BLaER1 treated with 17β-estradiol and CSF1 and Interleukin-3, amounts not matched to agents 10 nM and 100 nM (cell line): ENCODE results near the gene DAZL.
A peak's percentile ranks its signal among the peaks of the same experiment; 100 is the strongest.
"Not testable (repeated sequence)": the region's sequence is repeated elsewhere in the genome, so short reads cannot be mapped to it uniquely, and the experiment has no call there.

Experiments
- H3K27ac ChIP-seq, 11 experiments: shearing (Covaris generic); formaldehyde crosslinking; 2 replicates each; pipeline ENCODE4 v1.8.1; 2022
- H3K27me3 ChIP-seq, 11 experiments: shearing (Covaris generic); formaldehyde crosslinking; 2 replicates each; pipeline ENCODE4 v1.8.1; 2022
- H3K36me3 ChIP-seq, 11 experiments: shearing (Covaris generic); formaldehyde crosslinking; 2 replicates each; pipeline ENCODE4 v1.8.1; 2022
- H3K4me1 ChIP-seq, 10 experiments: shearing (Covaris generic); formaldehyde crosslinking; 2 replicates each; pipeline ENCODE4 v1.8.1; 2022
- H3K4me2 ChIP-seq, 11 experiments: shearing (Covaris generic); formaldehyde crosslinking; 2 replicates each; pipeline ENCODE4 v1.8.1; 2022
- H3K4me3 ChIP-seq, 10 experiments: shearing (Covaris generic); formaldehyde crosslinking; 2 replicates each; pipeline ENCODE4 v1.8.1; 2022
- H3K9ac ChIP-seq, 11 experiments: shearing (Covaris generic); formaldehyde crosslinking; 2 replicates each; pipeline ENCODE4 v1.8.1; 2022
- H3K9me3 ChIP-seq, 11 experiments: shearing (Covaris generic); formaldehyde crosslinking; replicated peaks in 1 of 11; 2 replicates each; pipeline ENCODE4 v1.8.1; 2022
- H4K20me1 ChIP-seq, 11 experiments: shearing (Covaris generic); formaldehyde crosslinking; 2 replicates each; pipeline ENCODE4 v1.8.1; 2022
- Cebpa-rat ChIP-seq, 11 experiments: shearing (Covaris generic); IDR thresholded peaks; 2 replicates each; pipeline ENCODE4 v1.8.1; 2022

Gene DAZL, protein sequence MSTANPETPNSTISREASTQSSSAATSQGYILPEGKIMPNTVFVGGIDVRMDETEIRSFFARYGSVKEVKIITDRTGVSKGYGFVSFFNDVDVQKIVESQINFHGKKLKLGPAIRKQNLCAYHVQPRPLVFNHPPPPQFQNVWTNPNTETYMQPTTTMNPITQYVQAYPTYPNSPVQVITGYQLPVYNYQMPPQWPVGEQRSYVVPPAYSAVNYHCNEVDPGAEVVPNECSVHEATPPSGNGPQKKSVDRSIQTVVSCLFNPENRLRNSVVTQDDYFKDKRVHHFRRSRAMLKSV

DNA sequence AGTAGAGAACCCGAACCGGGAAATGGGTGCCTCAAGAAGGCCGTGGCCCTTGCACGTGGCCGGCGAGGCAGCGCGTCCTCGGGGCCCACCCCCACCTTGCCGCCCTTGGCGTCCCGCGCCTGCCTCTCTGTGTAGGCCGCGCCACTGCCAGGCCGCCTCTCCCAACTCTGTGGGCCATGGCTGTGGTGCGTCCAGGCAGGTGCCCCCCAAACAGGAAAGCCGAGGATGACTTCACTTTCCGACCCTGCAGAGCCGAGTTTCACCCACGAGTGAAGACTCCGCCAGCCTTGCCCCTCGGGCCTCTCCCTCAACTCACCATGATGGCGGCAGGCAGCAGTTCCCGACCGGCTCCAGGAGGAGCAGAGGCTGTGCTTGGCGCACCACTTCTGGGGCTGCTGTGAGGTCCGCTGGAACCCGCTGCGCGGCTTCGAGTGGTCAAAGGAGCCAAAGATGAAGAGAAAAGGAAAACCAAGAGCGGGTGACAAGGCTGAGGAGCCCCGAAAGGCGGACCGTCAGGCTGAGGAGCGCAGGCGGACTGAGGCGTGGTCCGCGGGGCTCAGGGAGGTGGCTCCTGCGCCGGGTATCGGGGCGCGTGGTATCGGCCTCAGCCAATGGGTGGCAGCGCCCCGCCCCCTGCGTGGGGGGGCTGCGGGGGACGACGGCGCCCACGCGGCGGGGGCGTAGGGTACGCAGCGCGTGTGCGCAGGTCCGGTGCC lies at the start of gene DAZL:
TSS of gene DAZL (minus strand) at position 537 of the 716 bp plus-strand sequence. CDS start at position 319, 218 bp downstream.
- no peak within 1 kb of the TSS for H3K9ac ChIP-seq
- H3K27me3 ChIP-seq = no peaks in the 10 kb centered on the region
- no peak within 1 kb of the TSS for H3K4me2 ChIP-seq
- TF ChIP-seq Cebpa-rat (IDR thresholded peaks at IDR 0.05) = no peak
- no peak within 1 kb of the TSS for H3K4me3 ChIP-seq
- H4K20me1 ChIP-seq = no peaks in the 10 kb centered on the region
- peaks cover 7 to 13% (median 9%) of the 10 kb centered on the region in 11 experiments; a peak in 18 of 22 replicates for H3K9me3 ChIP-seq
- no peaks in the 10 kb centered on the region for H3K4me1 ChIP-seq
- H3K36me3 ChIP-seq = no peaks in the 10 kb centered on the region
- H3K27ac ChIP-seq = no peak within 1 kb of the TSS

DNA sequence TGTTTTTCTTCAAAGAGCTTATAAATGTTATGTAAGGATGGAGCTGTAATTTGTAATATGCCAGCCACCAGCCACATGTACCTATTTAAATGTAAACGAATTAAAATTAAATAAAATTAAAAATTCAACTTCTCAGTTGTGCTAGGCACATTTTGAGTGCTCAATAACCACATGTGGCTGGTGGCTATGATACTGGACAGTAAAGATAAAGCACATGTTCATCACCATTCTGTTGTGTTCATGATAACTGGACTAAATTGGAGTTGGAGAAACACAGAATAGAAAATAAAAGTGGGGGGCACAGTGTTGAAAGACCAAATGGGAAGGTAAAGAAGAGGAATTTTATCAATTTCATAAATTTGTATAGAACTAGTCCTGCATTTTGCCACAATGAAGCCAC lies 49.8 kb upstream of the DAZL start:
- Histone ChIP-seq H3K9me3 (no peaks in the 10 kb centered on the region), H3K9ac (no peak overlapping the region), H3K27ac (no peak overlapping the region), H4K20me1 (no peaks in the 10 kb centered on the region), H3K4me3 (no peak overlapping the region), H3K4me1 (no peaks in the 10 kb centered on the region), H3K4me2 (no peak overlapping the region), H3K27me3 (no peaks in the 10 kb centered on the region), H3K36me3 (no peaks in the 10 kb centered on the region)
- no peak for TF ChIP-seq Cebpa-rat (IDR thresholded peaks at IDR 0.05)

DNA sequence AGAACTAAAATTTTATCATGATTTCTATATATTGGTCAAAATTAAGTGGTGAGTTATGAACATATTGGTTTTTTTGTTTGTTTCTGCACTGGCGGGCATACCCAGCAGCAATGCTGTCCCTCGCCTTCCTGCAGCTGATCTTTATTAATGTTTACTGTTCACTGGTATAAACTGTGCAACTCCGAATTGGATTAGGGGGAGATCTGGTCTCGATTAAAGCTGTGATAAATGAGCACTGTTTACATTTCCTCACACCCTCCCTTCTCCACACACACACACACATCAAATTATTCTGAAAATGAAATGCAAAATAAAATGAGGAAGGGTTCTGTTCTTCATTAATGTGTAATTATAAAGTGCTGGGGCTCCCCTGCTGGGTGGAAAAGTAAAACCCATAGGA lies 48.5 kb upstream of the DAZL start:
- H3K36me3 ChIP-seq = no peaks in the 10 kb centered on the region
- no peaks in the 10 kb centered on the region for H4K20me1 ChIP-seq
- no peaks in the 10 kb centered on the region for H3K4me1 ChIP-seq
- no peaks in the 10 kb centered on the region for H3K27me3 ChIP-seq
- no peak for TF ChIP-seq Cebpa-rat (IDR thresholded peaks at IDR 0.05)
- H3K4me3 ChIP-seq = no peak overlapping the region
- H3K9me3 ChIP-seq = no peaks in the 10 kb centered on the region
- H3K27ac ChIP-seq = no peak overlapping the region
- no peak overlapping the region for H3K4me2 ChIP-seq
- H3K9ac ChIP-seq = no peak overlapping the region

DNA sequence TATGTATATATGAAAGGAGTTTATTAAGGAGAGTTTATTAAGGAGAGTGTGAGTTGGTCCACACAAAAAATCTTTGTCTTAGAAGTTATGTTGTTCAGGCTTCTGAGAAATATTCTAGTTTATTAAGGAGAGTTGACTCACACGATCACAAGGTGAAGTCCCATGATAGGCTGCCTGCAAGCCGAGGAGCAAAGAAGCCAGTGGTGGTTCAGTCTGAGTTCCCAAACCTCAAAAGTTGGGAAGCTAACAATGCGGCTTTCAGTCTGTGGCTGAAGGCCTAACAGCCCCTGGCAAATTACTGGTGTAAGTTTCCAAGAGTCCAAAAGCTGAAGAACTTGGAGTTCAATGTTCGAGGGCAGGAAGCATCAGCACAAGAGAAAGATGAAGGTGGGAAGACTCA lies 42.4 kb upstream of the DAZL start:
- H3K27me3 ChIP-seq = no peaks in the 10 kb centered on the region
- TF ChIP-seq Cebpa-rat (IDR thresholded peaks at IDR 0.05) = no peak
- H3K9me3 ChIP-seq = no peaks in the 10 kb centered on the region
- H3K27ac ChIP-seq = no peak overlapping the region
- H3K9ac ChIP-seq = no peak overlapping the region
- H3K4me3 ChIP-seq = no peak overlapping the region
- H3K4me1 ChIP-seq = no peaks in the 10 kb centered on the region
- H3K4me2 ChIP-seq = no peak overlapping the region
- no peaks in the 10 kb centered on the region for H4K20me1 ChIP-seq
- no peaks in the 10 kb centered on the region for H3K36me3 ChIP-seq

DNA sequence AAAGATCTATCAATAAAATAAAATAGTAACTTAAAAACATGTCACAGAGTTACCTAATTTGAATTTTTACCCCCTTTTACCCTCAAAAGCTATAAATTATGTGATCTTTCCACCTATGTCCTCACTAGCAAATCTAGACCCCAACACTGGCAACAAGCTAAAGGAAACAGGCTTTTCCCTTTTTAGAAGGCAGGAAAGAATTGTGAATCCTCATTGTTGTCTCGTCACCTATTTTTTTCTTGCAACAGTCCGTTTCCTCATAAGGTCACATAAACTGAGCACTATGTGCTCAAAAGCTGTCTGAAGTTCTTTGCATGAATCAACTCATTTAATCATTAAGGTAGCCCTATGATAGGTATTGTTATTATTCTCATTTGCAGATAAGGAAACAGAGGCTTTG lies 34.6 kb upstream of the DAZL start:
- Histone ChIP-seq H3K9me3 (no peaks in the 10 kb centered on the region), H3K4me2 (no peak overlapping the region), H3K4me3 (no peak overlapping the region), H3K36me3 (no peaks in the 10 kb centered on the region), H4K20me1 (no peaks in the 10 kb centered on the region), H3K27me3 (no peaks in the 10 kb centered on the region), H3K27ac (no peak overlapping the region), H3K4me1 (no peaks in the 10 kb centered on the region), H3K9ac (no peak overlapping the region)
- no peak for TF ChIP-seq Cebpa-rat (IDR thresholded peaks at IDR 0.05)

DNA sequence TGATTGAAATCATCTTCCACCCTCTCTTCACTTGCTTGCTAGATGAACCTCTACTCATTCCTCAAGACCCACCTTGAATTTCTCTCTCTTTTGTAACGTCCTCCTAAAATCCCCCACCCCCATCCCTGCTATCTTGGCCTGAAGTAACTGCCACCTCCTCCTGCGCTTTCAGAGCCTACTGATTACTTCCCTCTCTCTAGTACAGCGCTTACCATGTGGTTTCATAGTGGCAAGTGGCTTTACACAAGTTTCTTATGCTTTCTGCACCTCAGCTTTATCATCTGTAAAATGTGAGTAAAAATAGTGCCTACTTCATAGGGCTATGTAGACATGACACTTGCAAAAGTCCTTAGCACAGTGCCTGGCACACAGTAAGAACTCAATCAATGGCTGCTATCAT lies 28.7 kb upstream of the DAZL start:
- Histone ChIP-seq H3K9me3 (peaks cover 0 to 7% (median 0%) of the 10 kb centered on the region in 11 experiments; a peak in 1 of 22 replicates), H3K4me3 (no peak overlapping the region), H3K27ac (no peak overlapping the region), H3K4me2 (0 out of 22 replicates have a peak overlapping the region, but pooled peaks of 1 of the 11 experiments have one; percentile 17), H4K20me1 (no peaks in the 10 kb centered on the region), H3K4me1 (peaks cover 0 to 19% (median 0%) of the 10 kb centered on the region in 10 experiments; a peak in 3 of 20 replicates), H3K36me3 (no peaks in the 10 kb centered on the region), H3K9ac (no peak overlapping the region), H3K27me3 (no peaks in the 10 kb centered on the region)
- TF ChIP-seq Cebpa-rat (IDR thresholded peaks at IDR 0.05) = no peak

DNA sequence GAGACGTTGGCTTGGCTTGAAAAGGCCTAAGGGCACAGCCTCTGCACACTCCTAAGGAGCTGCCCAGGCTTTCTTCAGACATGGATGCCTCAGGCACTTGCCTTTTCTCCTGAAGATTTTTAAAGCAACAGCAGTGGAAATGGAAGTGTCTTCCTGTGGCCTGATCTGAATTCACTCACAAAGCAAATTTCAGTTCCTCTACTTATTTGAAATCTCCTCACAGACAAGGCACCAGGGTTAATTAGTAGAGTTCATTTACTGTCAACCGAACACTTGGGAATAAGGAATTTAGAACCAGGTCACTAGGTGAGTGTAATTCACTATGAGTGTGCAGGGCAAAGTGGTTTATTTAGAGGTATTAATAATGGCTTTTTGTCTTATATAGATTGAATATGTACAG lies 27.2 kb upstream of the DAZL start:
- Histone ChIP-seq H3K27me3 (no peaks in the 10 kb centered on the region), H3K9me3 (peaks cover 0 to 7% (median 0%) of the 10 kb centered on the region in 11 experiments; a peak in 1 of 22 replicates), H3K4me1 (peaks cover 0 to 19% (median 0%) of the 10 kb centered on the region in 10 experiments; a peak in 3 of 20 replicates), H3K27ac (no peak overlapping the region), H3K4me3 (no peak overlapping the region), H4K20me1 (no peaks in the 10 kb centered on the region), H3K9ac (no peak overlapping the region), H3K4me2 (peak overlapping the region in 2 of 11 experiments; percentile 28 to 77; a peak in 4 of 22 replicates), H3K36me3 (no peaks in the 10 kb centered on the region)
- TF ChIP-seq Cebpa-rat (IDR thresholded peaks at IDR 0.05) = no peak

DNA sequence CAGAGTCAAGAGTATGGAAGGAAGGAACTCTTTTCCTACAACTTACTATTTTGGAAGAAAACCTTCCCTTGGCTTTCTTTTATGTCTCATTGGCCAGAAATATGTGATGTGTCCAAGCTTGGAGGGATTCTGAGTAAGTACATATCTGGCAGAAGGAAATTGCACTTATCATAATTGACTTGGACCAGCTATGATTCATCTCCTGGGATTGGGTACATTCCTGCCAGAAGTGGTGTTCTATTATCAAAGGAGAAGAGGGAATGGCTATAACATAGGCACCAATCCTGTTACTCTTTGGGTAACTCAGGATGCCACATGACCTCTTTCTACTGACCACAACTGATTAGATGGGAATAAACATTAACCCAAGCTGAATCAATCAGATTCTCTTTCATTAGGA lies 13.5 kb upstream of the DAZL start:
- TF ChIP-seq Cebpa-rat (IDR thresholded peaks at IDR 0.05) = no peak
- no peak overlapping the region for H3K27ac ChIP-seq
- H3K4me3 ChIP-seq = no peak overlapping the region
- peaks cover 0 to 19% (median 6%) of the 10 kb centered on the region in 10 experiments; a peak in 9 of 20 replicates for H3K4me1 ChIP-seq
- H3K27me3 ChIP-seq = no peaks in the 10 kb centered on the region
- H3K36me3 ChIP-seq = no peaks in the 10 kb centered on the region
- H3K9ac ChIP-seq = no peak overlapping the region
- H3K4me2 ChIP-seq = no peak overlapping the region
- H4K20me1 ChIP-seq = no peaks in the 10 kb centered on the region
- H3K9me3 ChIP-seq = peaks cover 9 to 20% (median 17%) of the 10 kb centered on the region in 11 experiments

DNA sequence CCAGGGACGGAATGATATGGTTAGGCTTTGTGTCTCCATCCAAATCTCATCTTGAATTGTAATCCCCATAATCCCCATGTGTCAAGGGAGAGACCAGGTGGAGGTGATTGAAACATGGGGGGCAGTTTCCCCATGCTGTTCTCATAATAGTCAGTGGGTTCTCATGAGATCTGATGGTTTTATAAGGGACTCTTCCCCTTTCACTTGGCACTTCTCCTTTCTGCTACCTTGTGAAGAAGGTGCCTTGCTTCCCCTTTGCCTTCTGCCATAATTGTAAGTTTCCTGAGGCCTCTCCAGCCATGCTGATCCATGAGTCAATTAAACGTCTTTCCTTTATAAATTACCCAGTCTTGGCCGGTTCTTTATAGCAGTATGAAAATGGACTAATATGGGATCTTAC lies 11.9 kb upstream of the DAZL start:
- not testable (repeated sequence) for H3K36me3 ChIP-seq, H3K4me3 ChIP-seq, H4K20me1 ChIP-seq, H3K27me3 ChIP-seq, H3K4me2 ChIP-seq, H3K9ac ChIP-seq, H3K27ac ChIP-seq
- Histone ChIP-seq H3K9me3 (peaks cover 9 to 20% (median 17%) of the 10 kb centered on the region in 11 experiments), H3K4me1 (peaks cover 0 to 19% (median 6%) of the 10 kb centered on the region in 10 experiments; a peak in 9 of 20 replicates)
